SU-DHL-6 (cell line): ENCODE measurements around the gene CCDC144A.
"Not testable (repeated sequence)": the region's sequence is repeated elsewhere in the genome, so short reads cannot be mapped to it uniquely, and the experiment has no call there.

Experiments used
- CTCF ChIP-seq: fragments of 200-600 bp; sonication (generic); IDR thresholded peaks from one replicate; pipeline ENCODE4 v1.5.1; 2017; ENCODE audit warnings: antibody characterized with exemption, mild to moderate bottlenecking, low read length, moderate library complexity; ENCODE audit not compliant: insufficient read depth, poor library complexity, severe bottlenecking
- EZH2phosphoT487 ChIP-seq: fragments of 200-600 bp; sonication (generic), shearing (Covaris generic); conservative IDR thresholded peaks from 2 replicates; pipeline ENCODE4 v1.6.1; 2018; ENCODE audit warnings: mild to moderate bottlenecking, antibody characterized with exemption, low read length, moderate library complexity, mixed read lengths

GRCh38 chr17:16751224-16751923, 61.3 kb downstream of the CCDC144A start:
- TF ChIP-seq CTCF, result peak; percentile 17
- not testable (repeated sequence) for TF ChIP-seq EZH2phosphoT487
